SJCRH30 (cell line): ENCODE measurements around the gene BRD4. TPM values are rescaled to one million over a fixed set of nuclear protein-coding genes. Genes with fewer than 3 reads are reported as not detected.
"Not testable (repeated sequence)": the region's sequence is repeated elsewhere in the genome, so short reads cannot be mapped to it uniquely, and the experiment has no call there.

Experiments used
- DNase-seq, 2 experiments: peaks; one replicate each; pipeline ENCODE4 v3.0.0-alpha.2; 2015 to 2020
- H3K27ac ChIP-seq: fragments of 250-450 bp; sonication (Bioruptor Pico); 2 replicates; pipeline ENCODE4 v1.5.1; 2020; ENCODE audit warnings: mild to moderate bottlenecking, moderate library complexity
- H3K27me3 ChIP-seq: fragments of 250-450 bp; sonication (Bioruptor Pico); 2 replicates; pipeline ENCODE4 v1.5.1; 2020; ENCODE audit warnings: mild to moderate bottlenecking, moderate library complexity
- H3K36me3 ChIP-seq: fragments of 250-450 bp; sonication (Bioruptor Pico); 2 replicates; pipeline ENCODE4 v1.5.1; 2020; ENCODE audit warnings: mild to moderate bottlenecking, moderate library complexity
- H3K4me1 ChIP-seq: fragments of 250-450 bp; sonication (Bioruptor Pico); 2 replicates; pipeline ENCODE4 v1.5.1; 2020; ENCODE audit warnings: mild to moderate bottlenecking, moderate library complexity
- H3K4me3 ChIP-seq: fragments of 250-450 bp; sonication (Bioruptor Pico); 2 replicates; pipeline ENCODE4 v1.5.1; 2020; ENCODE audit warnings: mild to moderate bottlenecking, moderate library complexity
- H3K9me3 ChIP-seq: fragments of 250-450 bp; sonication (Bioruptor Pico); replicated peaks from 2 replicates; pipeline ENCODE4 v1.5.1; 2020; ENCODE audit warnings: mild to moderate bottlenecking, moderate library complexity
- total RNA-seq: library from RNA; depleted of rRNA; stranded (reverse); fragments of >200 nt; shearing (Covaris generic); gene quantifications from 2 replicates; pipeline ENCODE4 v1.2.3, GENCODE V29; 2014

Gene BRD4
- total RNA-seq, 1 experiment from 2014 or later = 48.6 TPM

GRCh38 chr19:15337202-15337601 is 4.9 kb upstream of the BRD4 start:
- Histone ChIP-seq H3K27me3 (no peaks in the 10 kb centered on the region), H3K9me3 (no peaks in the 10 kb centered on the region), H3K4me3 (no peak overlapping the region), H3K27ac (no peak overlapping the region), H3K36me3 (peaks cover 7% of the 10 kb centered on the region), H3K4me1 (peaks cover 5% of the 10 kb centered on the region; the same call in 1 of the 2 replicates)
- no peak for DNase-seq

DNA sequence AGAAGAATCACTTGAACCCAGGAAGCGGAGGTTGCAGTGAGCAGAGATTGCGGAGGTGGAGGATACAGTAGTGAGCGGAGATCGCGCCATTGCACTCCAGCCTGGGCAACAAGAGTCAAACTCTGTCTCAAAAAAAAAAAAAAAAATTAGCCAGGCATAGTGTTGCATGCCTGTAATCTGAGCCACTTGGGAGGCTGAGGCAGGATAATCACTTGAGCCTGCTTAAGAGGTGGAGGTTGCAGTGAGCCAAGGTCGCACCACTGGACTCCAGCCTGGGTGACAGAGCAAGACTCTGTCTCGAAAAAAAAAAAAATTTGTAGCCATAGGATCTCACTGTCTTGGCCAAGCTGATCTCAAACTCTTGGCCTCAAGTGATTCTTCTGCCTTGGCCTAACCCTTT is 3.7 kb upstream of the BRD4 start:
- not testable (repeated sequence) for H3K27ac ChIP-seq

DNA sequence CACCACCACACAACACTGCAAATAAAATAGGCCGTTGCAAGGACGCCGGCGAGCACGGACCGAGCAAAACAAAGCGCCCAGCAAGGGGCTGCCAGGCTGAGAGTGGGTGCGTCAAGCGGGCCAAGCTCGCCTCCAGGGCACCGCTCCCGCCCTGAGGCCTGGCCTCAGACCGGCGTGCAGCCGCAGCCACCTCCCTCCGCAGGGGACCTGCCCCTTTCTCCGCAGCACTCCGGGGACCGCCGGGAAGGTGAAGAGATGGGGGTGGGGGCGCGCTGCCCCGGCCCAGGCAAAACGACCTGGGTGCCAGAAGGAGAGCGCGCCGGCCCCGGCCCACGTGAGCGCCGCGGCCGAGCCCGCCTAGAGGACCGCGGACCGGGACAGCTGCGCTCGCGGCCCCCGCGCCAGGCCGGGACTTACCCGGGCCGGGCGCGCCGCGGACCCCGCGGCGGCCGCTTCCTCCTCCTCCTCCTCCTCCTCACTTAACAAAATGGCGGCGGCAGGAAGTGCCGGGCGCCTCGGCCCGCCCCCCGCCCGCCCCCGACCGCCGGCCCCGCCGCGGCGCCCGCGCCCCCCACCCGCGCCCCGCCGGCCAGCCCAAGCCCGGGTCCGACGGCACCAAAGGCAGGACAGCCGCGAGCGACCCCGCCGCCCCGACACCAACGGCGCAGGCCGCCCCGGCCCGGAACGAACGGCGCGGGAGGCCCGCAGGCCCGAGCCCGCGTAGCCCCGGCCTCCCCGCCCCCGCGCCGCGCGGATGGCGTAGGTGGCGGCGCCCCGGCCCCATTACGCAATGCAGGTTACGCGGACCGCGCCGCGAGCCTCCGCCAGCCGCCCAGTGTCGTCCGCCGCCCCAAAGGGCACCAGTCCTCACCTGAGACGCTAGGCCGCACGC is 674 bp downstream of the BRD4 start:
- Histone ChIP-seq H3K36me3 (no peaks in the 10 kb centered on the region), H3K4me1 (peaks cover 5% of the 10 kb centered on the region; the same call in 1 of the 2 replicates), H3K27ac (peak overlapping the region; percentile 64), H3K27me3 (no peaks in the 10 kb centered on the region), H3K9me3 (no peaks in the 10 kb centered on the region), H3K4me3 (peak overlapping the region; percentile 90)
- DNase-seq = peak; percentile 52 to 61

More for the DNA sequence above, 3.7 kb upstream of the BRD4 start:
- not testable (repeated sequence) for H3K4me1 ChIP-seq, H3K9me3 ChIP-seq, H3K27me3 ChIP-seq, H3K36me3 ChIP-seq, H3K4me3 ChIP-seq
- DNase-seq = peak; percentile 44 to 59

DNA sequence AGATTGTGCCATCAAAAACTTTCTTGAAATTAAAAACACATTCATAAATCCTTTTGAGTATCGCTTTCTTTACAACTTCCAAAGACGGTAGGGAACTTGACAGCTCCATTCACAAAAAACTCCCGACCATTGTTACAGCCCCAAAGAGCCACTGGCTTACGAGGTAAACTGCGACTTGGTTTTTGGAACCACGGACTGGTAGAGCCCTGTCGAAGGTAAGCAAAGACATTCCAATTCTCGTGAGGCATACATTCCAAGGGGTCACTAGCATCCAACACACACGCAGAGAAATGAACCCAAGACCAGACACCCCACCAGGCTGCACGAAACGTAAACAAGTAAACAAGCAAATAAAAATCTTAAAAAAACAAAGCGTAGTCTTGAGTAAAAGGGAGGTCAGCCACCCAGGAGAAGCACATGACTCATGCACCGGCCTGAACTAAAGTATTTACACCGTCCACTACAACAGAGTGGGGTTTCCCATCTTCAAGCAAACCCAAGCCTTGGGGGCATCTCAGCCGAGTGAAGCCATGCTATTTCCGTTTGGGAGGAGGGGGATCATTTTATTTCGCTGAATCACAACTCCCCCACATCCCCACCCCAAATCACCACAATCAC is 1.4 kb downstream of the BRD4 start:
- no peaks in the 10 kb centered on the region for H3K9me3 ChIP-seq
- no peaks in the 10 kb centered on the region for H3K27me3 ChIP-seq
- peak overlapping the region; percentile 64 for H3K27ac ChIP-seq
- H3K4me1 ChIP-seq = peaks cover 5% of the 10 kb centered on the region; the same call in 1 of the 2 replicates
- peak; percentile 35 to 50 for DNase-seq
- peak overlapping the region; percentile 90 for H3K4me3 ChIP-seq
- H3K36me3 ChIP-seq = no peaks in the 10 kb centered on the region

DNA sequence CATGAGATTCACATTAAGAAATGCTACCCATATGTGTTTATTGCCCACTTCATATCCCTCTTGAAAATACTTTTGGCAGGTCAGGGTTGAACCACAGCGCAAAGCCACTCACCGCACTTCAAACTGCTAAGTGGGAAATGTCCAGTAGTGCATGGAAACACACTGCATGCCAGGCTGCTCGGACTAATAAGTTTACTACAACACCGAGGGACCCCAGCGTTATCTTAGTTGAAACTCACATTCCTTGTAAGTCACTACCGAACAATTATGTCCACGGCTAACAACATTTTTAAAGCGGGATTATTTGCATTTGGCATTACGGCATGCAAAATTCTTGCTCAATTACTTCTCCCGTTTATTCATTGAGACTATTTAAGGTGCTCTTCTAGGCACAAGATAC is 4.0 kb downstream of the BRD4 start:
- H3K27ac ChIP-seq = no peak overlapping the region
- no peaks in the 10 kb centered on the region for H3K36me3 ChIP-seq
- H3K27me3 ChIP-seq = no peaks in the 10 kb centered on the region
- no peak overlapping the region for H3K4me3 ChIP-seq
- DNase-seq = no peak
- H3K9me3 ChIP-seq = no peaks in the 10 kb centered on the region
- no peaks in the 10 kb centered on the region; the same call in 1 of the 2 replicates for H3K4me1 ChIP-seq

- H3K9me3 ChIP-seq = no peaks in the 10 kb centered on the region
- H3K36me3 ChIP-seq = no peaks in the 10 kb centered on the region
- H3K27ac ChIP-seq = no peak overlapping the region
- no peaks in the 10 kb centered on the region for H3K27me3 ChIP-seq
- no peak for DNase-seq
- H3K4me1 ChIP-seq = peaks cover 5% of the 10 kb centered on the region
- no peak overlapping the region for H3K4me3 ChIP-seq
These were observed 7.4 kb downstream of the BRD4 start for GRCh38 chr19:15324791-15325519.

DNA sequence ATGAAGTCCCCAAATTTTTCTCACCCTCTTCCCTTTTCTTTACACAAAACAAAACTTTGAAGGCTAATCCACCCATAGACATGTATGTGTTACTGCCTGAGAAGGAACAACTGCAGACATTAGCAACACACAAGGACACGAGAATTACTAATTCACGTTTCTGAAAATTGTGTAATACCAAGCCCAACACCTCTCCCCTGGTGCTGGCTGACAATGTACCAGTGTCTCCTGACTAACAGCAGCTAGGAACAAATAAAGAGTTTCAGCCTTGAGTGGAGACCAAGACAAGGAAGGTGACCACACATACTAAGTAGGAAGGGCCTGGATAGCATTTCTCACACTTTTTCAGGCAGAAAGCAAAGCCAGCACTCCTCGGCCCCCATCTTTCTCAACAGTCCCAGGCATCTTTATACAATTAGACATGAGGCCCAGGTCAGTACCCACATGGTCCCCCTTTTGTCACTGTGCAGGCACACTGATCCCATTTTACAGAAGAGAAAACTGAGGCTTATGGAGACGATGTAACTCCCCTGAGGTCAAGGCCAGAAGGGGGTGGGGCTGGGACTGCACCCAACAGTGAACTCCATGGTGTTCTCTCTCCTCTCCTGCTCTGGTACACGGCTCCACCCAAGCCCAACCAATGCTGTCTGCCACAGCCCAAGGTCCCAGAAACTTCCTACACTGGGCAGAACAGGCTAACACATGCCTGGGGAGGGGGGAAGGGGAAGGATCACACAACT is 8.7 kb downstream of the BRD4 start:
- no peaks in the 10 kb centered on the region for H3K27me3 ChIP-seq
- peaks cover 5% of the 10 kb centered on the region for H3K4me1 ChIP-seq
- no peak overlapping the region for H3K4me3 ChIP-seq
- H3K27ac ChIP-seq = no peak overlapping the region
- H3K36me3 ChIP-seq = no peaks in the 10 kb centered on the region
- no peaks in the 10 kb centered on the region for H3K9me3 ChIP-seq
- no peak for DNase-seq

- Histone ChIP-seq H3K27me3 (no peaks in the 10 kb centered on the region), H3K9me3 (no peaks in the 10 kb centered on the region), H3K4me1 (peaks cover 17% of the 10 kb centered on the region), H3K4me3 (no peak overlapping the region), H3K36me3 (no peaks in the 10 kb centered on the region), H3K27ac (no peak overlapping the region)
- no peak for DNase-seq
These were observed 10.6 kb downstream of the BRD4 start for GRCh38 chr19:15321739-15322138.

- no peaks in the 10 kb centered on the region for H3K36me3 ChIP-seq
- no peaks in the 10 kb centered on the region for H3K27me3 ChIP-seq
- DNase-seq = no peak
- no peak overlapping the region for H3K27ac ChIP-seq
- H3K4me1 ChIP-seq = peaks cover 17% of the 10 kb centered on the region
- no peaks in the 10 kb centered on the region for H3K9me3 ChIP-seq
- H3K4me3 ChIP-seq = no peak overlapping the region
These were observed 12.2 kb downstream of the BRD4 start for GRCh38 chr19:15320116-15320515.

GRCh38 chr19:15318241-15318691 is 14.1 kb downstream of the BRD4 start:
- Histone ChIP-seq H3K36me3 (0 out of 2 replicates have a peak, but pooled peaks cover 5% of the 10 kb centered on the region), H3K27ac (no peak overlapping the region), H3K27me3 (no peaks in the 10 kb centered on the region), H3K4me1 (peaks cover 17% of the 10 kb centered on the region), H3K9me3 (no peaks in the 10 kb centered on the region), H3K4me3 (no peak overlapping the region)
- no peak for DNase-seq

DNA sequence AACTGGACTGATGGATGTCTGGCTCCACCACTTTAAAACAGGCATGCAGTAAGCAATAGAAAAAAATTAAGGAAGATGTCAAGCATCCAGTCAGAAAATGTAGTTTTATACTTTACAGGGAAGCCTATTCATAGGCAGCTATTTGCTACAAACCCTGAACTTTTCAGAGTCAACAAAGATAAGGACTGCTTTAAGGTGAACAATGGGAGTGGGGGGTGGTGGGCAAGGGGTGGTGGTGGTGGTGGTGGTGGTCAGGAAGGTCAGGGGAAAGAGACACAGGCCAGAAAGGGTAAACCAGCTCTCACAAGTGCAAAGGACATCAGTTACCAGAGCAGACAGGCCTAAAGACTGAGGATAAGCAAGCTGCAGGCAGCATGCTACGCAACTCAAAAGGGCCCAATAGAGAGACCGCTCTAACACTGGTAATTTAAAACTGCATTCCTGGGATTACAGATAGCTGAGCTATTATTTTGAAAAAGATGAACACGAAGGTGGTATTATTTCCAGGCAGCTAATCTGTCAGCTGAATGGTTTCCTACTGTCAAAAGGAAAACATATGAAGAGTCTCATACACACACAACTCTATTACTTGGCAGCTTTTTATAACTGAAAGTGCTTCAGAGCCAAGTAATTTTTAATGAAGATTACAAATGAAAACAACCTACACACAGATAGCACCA is 14.8 kb downstream of the BRD4 start:
- Histone ChIP-seq H3K27ac (no peak overlapping the region), H3K4me1 (peaks cover 17% of the 10 kb centered on the region), H3K4me3 (no peak overlapping the region), H3K9me3 (no peaks in the 10 kb centered on the region), H3K36me3 (peaks cover 8% of the 10 kb centered on the region; the same call in 1 of the 2 replicates), H3K27me3 (no peaks in the 10 kb centered on the region)
- no peak for DNase-seq

GRCh38 chr19:15316498-15316897 is 15.8 kb downstream of the BRD4 start:
- no peak for DNase-seq

GRCh38 chr19:15315101-15315500 is 17.2 kb downstream of the BRD4 start:
- no peak overlapping the region for H3K27ac ChIP-seq
- peaks cover 8% of the 10 kb centered on the region; the same call in 1 of the 2 replicates for H3K36me3 ChIP-seq
- H3K27me3 ChIP-seq = no peaks in the 10 kb centered on the region
- no peaks in the 10 kb centered on the region for H3K9me3 ChIP-seq
- DNase-seq = no peak
- no peak overlapping the region for H3K4me3 ChIP-seq
- H3K4me1 ChIP-seq = peaks cover 12% of the 10 kb centered on the region; the same call in 1 of the 2 replicates

More at GRCh38 chr19:15316498-15316897, 15.8 kb downstream of the BRD4 start:
- no peak overlapping the region for H3K27ac ChIP-seq
- H3K4me1 ChIP-seq = peaks cover 15% of the 10 kb centered on the region
- no peak overlapping the region for H3K4me3 ChIP-seq
- peaks cover 8% of the 10 kb centered on the region; the same call in 1 of the 2 replicates for H3K36me3 ChIP-seq
- no peaks in the 10 kb centered on the region for H3K9me3 ChIP-seq
- H3K27me3 ChIP-seq = no peaks in the 10 kb centered on the region
